Lower lobe of right lung (tissue), 2 donors: ENCODE measurements around the gene RFX3. TPM values are rescaled to one million over a fixed set of nuclear protein-coding genes. Genes with fewer than 3 reads are reported as not detected.

ENCODE experiments used
- ATAC-seq, 2 donors: fragments of 200-7000 bp; cut with Tn5 transposase; one replicate each; pipeline ENCODE4 v1.9.1; 2020 to 2022; ENCODE audit warnings: mild to moderate bottlenecking in 2 of 2, moderate library complexity in 2 of 2
- DNase-seq: peaks from one replicate; pipeline ENCODE4 v3.0.0-alpha.2; 2020
- H3K27ac ChIP-seq: fragments of 200-600 bp; one replicate; pipeline ENCODE4 v1.8.0; 2022
- H3K27me3 ChIP-seq: fragments of 200-600 bp; one replicate; pipeline ENCODE4 v1.8.0; 2022; ENCODE audit warnings: low read depth
- H3K36me3 ChIP-seq: fragments of 200-600 bp; one replicate; pipeline ENCODE4 v1.8.0; 2022; ENCODE audit warnings: mild to moderate bottlenecking
- H3K4me1 ChIP-seq: fragments of 200-600 bp; one replicate; pipeline ENCODE4 v1.8.0; 2022
- H3K4me3 ChIP-seq: fragments of 200-600 bp; one replicate; pipeline ENCODE4 v1.8.0; 2022; ENCODE audit warnings: mild to moderate bottlenecking
- H3K9me3 ChIP-seq: fragments of 200-600 bp; one replicate; pipeline ENCODE4 v1.8.0; 2022
- CTCF ChIP-seq: fragments of 200-600 bp; IDR thresholded peaks from one replicate; pipeline ENCODE4 v1.8.0; 2022; ENCODE audit warnings: antibody characterized with exemption, mild to moderate bottlenecking
- intact Hi-C: fragments of 100-400 bp; cut with DNase I; formaldehyde crosslinking; loops from one replicate; pipeline ENCODE4 v1.11.0; 2022
- total RNA-seq: library from RNA; stranded (reverse); fragmentation: NEBNext Ultra II Directional; extraction: Animal tissue kit (Norgen Biotek cat#: 25700); gene quantifications from one replicate; pipeline ENCODE4 v1.2.1, GENCODE V29; 2021
- donor health status: DM: no; HTN: yes; CAD: no; lungs with severe emphysema.

Gene RFX3
- total RNA-seq, 1 donor from 2014 or later = 25.4 TPM

GRCh38 chr9:3528451-3528850 lies 2.6 kb upstream of the RFX3 start:
- Histone ChIP-seq H3K27me3 (no peaks in the 10 kb centered on the region), H3K27ac (peak overlapping the region; percentile 100), H3K36me3 (no peaks in the 10 kb centered on the region), H3K9me3 (no peaks in the 10 kb centered on the region), H3K4me3 (peak overlapping the region; percentile 76), H3K4me1 (peaks cover 22% of the 10 kb centered on the region)
- no peak for TF ChIP-seq CTCF
- ATAC-seq (no peak), DNase-seq (no peak)
- intact Hi-C loops = no loop called here

- H3K4me1 ChIP-seq = peaks cover 22% of the 10 kb centered on the region
- peak in 1 of 2 donors; percentile 0 for ATAC-seq
- DNase-seq = no peak
- no peaks in the 10 kb centered on the region for H3K27me3 ChIP-seq
- H3K27ac ChIP-seq = peak overlapping the region; percentile 100
- TF ChIP-seq CTCF = no peak
- H3K36me3 ChIP-seq = no peaks in the 10 kb centered on the region
- intact Hi-C loops = no loop called here
- no peaks in the 10 kb centered on the region for H3K9me3 ChIP-seq
- peak overlapping the region; percentile 76 for H3K4me3 ChIP-seq
Measured at GRCh38 chr9:3526997-3527940, 1.5 kb upstream of the RFX3 start.

GRCh38 chr9:3526165-3526996 lies 580 bp upstream of the RFX3 start:
- no peak for TF ChIP-seq CTCF
- Histone ChIP-seq H3K36me3 (no peaks in the 10 kb centered on the region), H3K27me3 (no peaks in the 10 kb centered on the region), H3K27ac (peak overlapping the region; percentile 100), H3K4me3 (peak overlapping the region; percentile 76), H3K4me1 (peaks cover 22% of the 10 kb centered on the region), H3K9me3 (no peaks in the 10 kb centered on the region)
- ATAC-seq = peak; percentile 95 to 96
- intact Hi-C loops = no loop called here
- DNase-seq = peak; percentile 92

- no peak for TF ChIP-seq CTCF
- Histone ChIP-seq H3K4me3 (peak overlapping the region; percentile 76), H3K27ac (peak overlapping the region; percentile 100), H3K9me3 (no peaks in the 10 kb centered on the region), H3K4me1 (peaks cover 22% of the 10 kb centered on the region), H3K27me3 (no peaks in the 10 kb centered on the region), H3K36me3 (no peaks in the 10 kb centered on the region)
- ATAC-seq = peak; percentile 1 to 9
- peak; percentile 63 for DNase-seq
- intact Hi-C loops = no loop called here
Measured at GRCh38 chr9:3525096-3525835, 535 bp downstream of the RFX3 start.

- ATAC-seq (no peak), DNase-seq (no peak)
- Histone ChIP-seq H3K9me3 (no peaks in the 10 kb centered on the region), H3K36me3 (no peaks in the 10 kb centered on the region), H3K4me1 (no peaks in the 10 kb centered on the region), H3K27ac (no peak overlapping the region), H3K4me3 (no peak overlapping the region), H3K27me3 (no peaks in the 10 kb centered on the region)
- intact Hi-C loops = no loop called here
- no peak for TF ChIP-seq CTCF
Measured at GRCh38 chr9:3521966-3522365, 3.8 kb downstream of the RFX3 start.
